Measurements from ENCODE around the gene ELMO1. TPM values are rescaled to one million over a fixed set of nuclear protein-coding genes. Genes with fewer than 3 reads are reported as not detected.

The ELMO1 gene
- total and polyA plus RNA-seq, 2 of the 13 experiments (the other 11 are each of a cell fraction or from before 2014, with no cell fraction given): 0.11 to 0.17 TPM

GRCh38 chr7:36939816-36940215 lies 508.8 kb downstream of the ELMO1 start (continued):
- TF ChIP-seq ZNF850 (CRISPR knock-in tag; conservative IDR thresholded peaks at IDR 0.05) (no peak), GLI4 (CRISPR knock-in tag; IDR thresholded peaks at IDR 0.05; ENCODE audit: borderline replicate concordance) (no peak), ZNF678 (CRISPR knock-in tag; IDR thresholded peaks at IDR 0.05) (no peak), RARG (CRISPR knock-in tag; IDR thresholded peaks at IDR 0.05; ENCODE audit: low read depth) (no peak)
- TF ChIP-seq, protein P1, sequence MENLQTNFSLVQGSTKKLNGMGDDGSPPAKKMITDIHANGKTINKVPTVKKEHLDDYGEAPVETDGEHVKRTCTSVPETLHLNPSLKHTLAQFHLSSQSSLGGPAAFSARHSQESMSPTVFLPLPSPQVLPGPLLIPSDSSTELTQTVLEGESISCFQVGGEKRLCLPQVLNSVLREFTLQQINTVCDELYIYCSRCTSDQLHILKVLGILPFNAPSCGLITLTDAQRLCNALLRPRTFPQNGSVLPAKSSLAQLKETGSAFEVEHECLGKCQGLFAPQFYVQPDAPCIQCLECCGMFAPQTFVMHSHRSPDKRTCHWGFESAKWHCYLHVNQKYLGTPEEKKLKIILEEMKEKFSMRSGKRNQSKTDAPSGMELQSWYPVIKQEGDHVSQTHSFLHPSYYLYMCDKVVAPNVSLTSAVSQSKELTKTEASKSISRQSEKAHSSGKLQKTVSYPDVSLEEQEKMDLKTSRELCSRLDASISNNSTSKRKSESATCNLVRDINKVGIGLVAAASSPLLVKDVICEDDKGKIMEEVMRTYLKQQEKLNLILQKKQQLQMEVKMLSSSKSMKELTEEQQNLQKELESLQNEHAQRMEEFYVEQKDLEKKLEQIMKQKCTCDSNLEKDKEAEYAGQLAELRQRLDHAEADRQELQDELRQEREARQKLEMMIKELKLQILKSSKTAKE (CRISPR knock-in tag; IDR thresholded peaks at IDR 0.05; ENCODE audit: borderline replicate concordance): no peak

DNA sequence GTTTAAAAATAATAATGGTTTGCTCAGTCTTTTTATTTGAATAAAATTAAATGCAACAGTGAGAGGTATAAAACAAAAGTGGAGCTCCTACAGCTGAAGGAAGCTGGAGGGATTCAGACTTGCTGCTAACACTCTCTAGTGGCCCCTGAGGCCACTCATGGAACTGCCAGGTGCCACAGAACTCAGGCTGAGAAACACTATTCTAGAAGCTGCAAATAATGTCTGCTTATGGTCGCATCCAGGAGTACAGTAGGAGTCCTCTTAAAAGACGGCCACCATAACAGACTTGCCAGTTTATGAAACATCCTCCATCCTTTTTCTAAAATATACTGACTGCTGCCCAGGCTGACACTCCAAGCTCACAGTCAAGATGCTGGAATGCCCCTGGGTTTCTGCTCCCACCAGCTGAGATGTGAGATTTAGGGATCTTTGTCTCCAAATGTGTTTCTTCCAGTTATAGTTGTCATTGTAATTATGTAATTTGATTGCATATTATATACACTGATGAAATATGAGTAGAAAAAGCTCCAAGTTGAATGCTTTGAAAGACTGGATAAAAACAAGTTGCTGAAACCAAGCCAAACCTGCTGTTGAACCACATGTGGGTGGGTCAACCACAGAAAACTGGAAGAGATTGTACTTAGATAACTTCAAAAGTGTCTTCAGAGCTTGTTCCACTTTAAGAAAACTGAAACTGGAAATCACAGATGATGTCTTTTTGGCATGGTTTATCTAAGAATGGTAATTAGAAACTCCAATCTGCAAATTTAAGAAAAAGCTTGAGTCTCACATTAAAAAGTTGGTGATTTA lies 510.7 kb downstream of the ELMO1 start:
- ChIA-PET POLR2A (no interaction called here), CTCF (ENCODE audit: low intra/inter-chr PET ratio, low total read pairs) (no interaction called here)
- WGBS (ENCODE audit: low lambda C conversion rate): 36% methylated on average over 2 of the region's 2 CpGs
- Histone ChIP-seq H3K79me2 (ENCODE audit: insufficient read depth, low read length) (no peaks in the 10 kb centered on the region), H4K20me1 (ENCODE audit: insufficient read depth, low read length) (no peaks in the 10 kb centered on the region), H3K4me1 (ENCODE audit: insufficient read depth, low read length) (peaks cover 15% of the 10 kb centered on the region), H3K9ac (ENCODE audit: insufficient read depth, low read depth, low read length) (no peak overlapping the region), H3K27me3 (ENCODE audit: control insufficient read depth in 1 of 2, insufficient read depth in 2 of 2, low read length in 2 of 2) (peaks cover 0 to 3% of the 10 kb centered on the region in 2 experiments; a peak in 1 of 5 replicates), H3K27ac (ENCODE audit: extremely low read length, insufficient read depth, low read length) (no peak overlapping the region), H3K4me2 (ENCODE audit: low read depth, low read length) (no peak overlapping the region), H2AFZ (ENCODE audit: low read length) (no peak overlapping the region), H3K4me3 (replicated peaks in 1 of 3; ENCODE audit: insufficient read depth in 1 of 3, low read depth in 2 of 3, low read length in 3 of 3) (no peak overlapping the region), H3K36me3 (replicated peaks in 1 of 2; ENCODE audit: control insufficient read depth in 1 of 2, insufficient read depth in 2 of 2, low read length in 2 of 2) (no peaks in the 10 kb centered on the region), H3K9me3 (ENCODE audit: low read length) (peaks cover 41% of the 10 kb centered on the region)
- peak; percentile 80 for ATAC-seq
- DNase-seq (ENCODE audit: low spot score): no peak
- peak; percentile 99 for TF ChIP-seq ZNF274 (CRISPR knock-in tag; IDR thresholded peaks at IDR 0.05)
- no peak for TF ChIP-seq ZNF816 (CRISPR knock-in tag; IDR thresholded peaks at IDR 0.05; ENCODE audit: borderline replicate concordance)
- intact Hi-C loops (cut with micrococcal nuclease; ENCODE audit: unreplicated experiment): no loop called here
- BruUV-seq (replicated peaks): no TSS peak
- in situ Hi-C loops (cut with HindIII; ENCODE audit: extremely low pct_ligation_motif_present, low pct_unique_long_range_greater_than_20kb): no loop called here
- no peak for FAIRE-seq

All from HepG2 (cell line).